Measurements from ENCODE around the gene GABBR2.
"Not testable (repeated sequence)": the region's sequence is repeated elsewhere in the genome, so short reads cannot be mapped to it uniquely, and the experiment has no call there.

Gene GABBR2

GRCh38 chr9:98272083-98272482 is 436.7 kb downstream of the GABBR2 start:
- no peak for DNase-seq

- DNase-seq, result no peak
Observed at GRCh38 chr9:98271479-98271878, 437.3 kb downstream of the GABBR2 start.

- not testable (repeated sequence) for DNase-seq
Observed at GRCh38 chr9:98270284-98270683, 438.5 kb downstream of the GABBR2 start.

- DNase-seq, result not testable (repeated sequence)
Observed at GRCh38 chr9:98269652-98270051, 439.1 kb downstream of the GABBR2 start.

- DNase-seq, result not testable (repeated sequence)
Observed at GRCh38 chr9:98267556-98267955, 441.2 kb downstream of the GABBR2 start.

- DNase-seq, result no peak
Observed at GRCh38 chr9:98264516-98264915, 444.2 kb downstream of the GABBR2 start.

GRCh38 chr9:98263482-98264357 is 445.0 kb downstream of the GABBR2 start:
- DNase-seq, result peak in 52 of 58 donors; percentile 13 to 86 (median 56)

- no peak for DNase-seq
Observed at GRCh38 chr9:98263080-98263479, 445.7 kb downstream of the GABBR2 start.

GRCh38 chr9:98262056-98262455 is 446.7 kb downstream of the GABBR2 start:
- DNase-seq, result no peak

- DNase-seq, result no peak
Observed at GRCh38 chr9:98260635-98261034, 448.1 kb downstream of the GABBR2 start.

GRCh38 chr9:98259791-98260190 is 448.9 kb downstream of the GABBR2 start:
- no peak for DNase-seq

GRCh38 chr9:98256756-98257155 is 452.0 kb downstream of the GABBR2 start:
- peak in 1 of 58 donors; percentile 3 for DNase-seq

GRCh38 chr9:98255578-98256296 is 453.0 kb downstream of the GABBR2 start, which contains the start of gene TBC1D2:
TSS of gene TBC1D2 (minus strand) at chr9:98255649. CDS start at chr9:98255541, 108 bp downstream.
- DNase-seq, result peak; percentile 68 to 98 (median 92)

- peak in 6 of 58 donors; percentile 34 to 50 (median 46) for DNase-seq
Observed at GRCh38 chr9:98255061-98255577, 453.6 kb downstream of the GABBR2 start.

- DNase-seq, result no peak
Observed at GRCh38 chr9:98254228-98255060, 454.3 kb downstream of the GABBR2 start.

- DNase-seq, result no peak
Observed at GRCh38 chr9:98253565-98253964, 455.2 kb downstream of the GABBR2 start.

- no peak for DNase-seq
Observed at GRCh38 chr9:98251551-98251950, 457.2 kb downstream of the GABBR2 start.

GRCh38 chr9:98249771-98250170 is 459.0 kb downstream of the GABBR2 start:
- no peak for DNase-seq

- peak in 1 of 58 donors; percentile 9 for DNase-seq
Observed at GRCh38 chr9:98248737-98249474, 459.8 kb downstream of the GABBR2 start.

Data from anterior cingulate cortex (tissue), 58 donors.